Measurements from ENCODE around the gene BORA.
"Not testable (repeated sequence)": the region's sequence is repeated elsewhere in the genome, so short reads cannot be mapped to it uniquely, and the experiment has no call there.

BORA gene

GRCh38 chr13:72727417-72728289, at the start of gene BORA, which contains the start of gene MZT1:
Gene BORA (plus strand): TSS chr13:72727923. CDS start chr13:72728941, 1,018 bp downstream.
Gene MZT1 (minus strand): TSS chr13:72727629. CDS start chr13:72727602, 27 bp downstream.
- peak; percentile 50 to 98 (median 88) for DNase-seq

- DNase-seq = no peak
These were observed 49.4 kb upstream of the BORA start for GRCh38 chr13:72678312-72678711.

- DNase-seq = no peak
These were observed 47.4 kb upstream of the BORA start for GRCh38 chr13:72680353-72680752.

- DNase-seq = no peak
These were observed 41.0 kb upstream of the BORA start for GRCh38 chr13:72686766-72687165.

- no peak for DNase-seq
These were observed 38.5 kb upstream of the BORA start for GRCh38 chr13:72689181-72689696.

GRCh38 chr13:72692884-72693514, 34.7 kb upstream of the BORA start:
- DNase-seq = no peak

- no peak for DNase-seq
These were observed 33.9 kb upstream of the BORA start for GRCh38 chr13:72693832-72694231.

- DNase-seq = no peak
These were observed 33.4 kb upstream of the BORA start for GRCh38 chr13:72694314-72694713.

- DNase-seq = no peak
These were observed 31.1 kb upstream of the BORA start for GRCh38 chr13:72696579-72696978.

- no peak for DNase-seq
These were observed 29.6 kb upstream of the BORA start for GRCh38 chr13:72698164-72698563.

GRCh38 chr13:72700509-72700908, 27.2 kb upstream of the BORA start:
- DNase-seq = no peak

- DNase-seq = no peak
These were observed 10.9 kb upstream of the BORA start for GRCh38 chr13:72716776-72717175.

GRCh38 chr13:72726185-72726584, 1.5 kb upstream of the BORA start:
- not testable (repeated sequence) for DNase-seq

GRCh38 chr13:72726726-72727416, 852 bp upstream of the BORA start:
- DNase-seq = peak in 20 of 51 donors; percentile 1 to 68 (median 23)

- DNase-seq = no peak
These were observed 525 bp downstream of the BORA start for GRCh38 chr13:72728290-72728605.

GRCh38 chr13:72737033-72737432, 9.3 kb downstream of the BORA start:
- DNase-seq = no peak

GRCh38 chr13:72740015-72740414, 12.3 kb downstream of the BORA start:
- no peak for DNase-seq

GRCh38 chr13:72745260-72745659, 17.5 kb downstream of the BORA start:
- DNase-seq = no peak

- no peak for DNase-seq
These were observed 23.5 kb downstream of the BORA start for GRCh38 chr13:72751220-72751619.

GRCh38 chr13:72754111-72754510, 26.4 kb downstream of the BORA start:
- no peak for DNase-seq

GRCh38 chr13:72757792-72758535, 30.2 kb downstream of the BORA start:
- no peak for DNase-seq
